Jurkat, Clone E6-1 (cell line): Measurements from ENCODE around the gene SPOCD1.

Experiments used
- DNase-seq: peaks from one replicate; pipeline ENCODE4 v3.0.0-alpha.2; 2011; ENCODE audit warnings: low read depth, low spot score
- H3K4me3 ChIP-seq: 2 replicates; pipeline ENCODE4 v1.5.1; 2011; ENCODE audit warnings: mild to moderate bottlenecking, low read length, control low read depth, moderate library complexity

The SPOCD1 gene

GRCh38 chr1:31764312-31765040, 51.3 kb downstream of the SPOCD1 start, which contains the start of gene ADGRB2:
TSS of gene ADGRB2 (minus strand) at chr1:31764340. CDS start at chr1:31757221, 7,119 bp downstream.
- DNase-seq = peak; percentile 47
- peak within 1 kb of the TSS; percentile 66 for H3K4me3 ChIP-seq

- no peak for DNase-seq
- peak overlapping the region; percentile 66 for H3K4me3 ChIP-seq
Measured at GRCh38 chr1:31763671-31764311, 52.0 kb downstream of the SPOCD1 start.

- peak; percentile 30 for DNase-seq
- H3K4me3 ChIP-seq = peak overlapping the region; percentile 66
Measured at GRCh38 chr1:31762726-31763670, 52.8 kb downstream of the SPOCD1 start.

- DNase-seq = no peak
- H3K4me3 ChIP-seq = peak overlapping the region; percentile 66; the same call in 1 of the 2 replicates
Measured at GRCh38 chr1:31762323-31762722, 53.5 kb downstream of the SPOCD1 start.

- DNase-seq = no peak
- no peak overlapping the region for H3K4me3 ChIP-seq
Measured at GRCh38 chr1:31761883-31762282, 53.9 kb downstream of the SPOCD1 start.

GRCh38 chr1:31760471-31761470, 55.1 kb downstream of the SPOCD1 start:
- DNase-seq = no peak
- no peak overlapping the region for H3K4me3 ChIP-seq

- no peak overlapping the region for H3K4me3 ChIP-seq
- no peak for DNase-seq
Measured at GRCh38 chr1:31759298-31760023, 56.4 kb downstream of the SPOCD1 start.

GRCh38 chr1:31758823-31759222, 57.0 kb downstream of the SPOCD1 start:
- DNase-seq = no peak
- H3K4me3 ChIP-seq = no peak overlapping the region

- no peak overlapping the region for H3K4me3 ChIP-seq
- no peak for DNase-seq
Measured at GRCh38 chr1:31757989-31758388, 57.8 kb downstream of the SPOCD1 start.

GRCh38 chr1:31757204-31757679, 58.6 kb downstream of the SPOCD1 start:
- H3K4me3 ChIP-seq = no peak overlapping the region
- DNase-seq = no peak

- no peak for DNase-seq
- H3K4me3 ChIP-seq = no peak overlapping the region
Measured at GRCh38 chr1:31756578-31756977, 59.2 kb downstream of the SPOCD1 start.

GRCh38 chr1:31755850-31756492, 59.9 kb downstream of the SPOCD1 start:
- no peak overlapping the region for H3K4me3 ChIP-seq
- DNase-seq = no peak

- no peak for DNase-seq
- no peak overlapping the region for H3K4me3 ChIP-seq
Measured at GRCh38 chr1:31755197-31755611, 60.6 kb downstream of the SPOCD1 start.

GRCh38 chr1:31754397-31754796, 61.4 kb downstream of the SPOCD1 start:
- no peak for DNase-seq
- H3K4me3 ChIP-seq = no peak overlapping the region

- H3K4me3 ChIP-seq = no peak overlapping the region
- DNase-seq = no peak
Measured at GRCh38 chr1:31753707-31754349, 62.0 kb downstream of the SPOCD1 start.

GRCh38 chr1:31752952-31753475, 62.8 kb downstream of the SPOCD1 start:
- no peak overlapping the region for H3K4me3 ChIP-seq
- DNase-seq = no peak

GRCh38 chr1:31752258-31752657, 63.6 kb downstream of the SPOCD1 start:
- H3K4me3 ChIP-seq = no peak overlapping the region
- no peak for DNase-seq
